ENCODE data around the gene HOXD9.

HOXD9 gene

DNA sequence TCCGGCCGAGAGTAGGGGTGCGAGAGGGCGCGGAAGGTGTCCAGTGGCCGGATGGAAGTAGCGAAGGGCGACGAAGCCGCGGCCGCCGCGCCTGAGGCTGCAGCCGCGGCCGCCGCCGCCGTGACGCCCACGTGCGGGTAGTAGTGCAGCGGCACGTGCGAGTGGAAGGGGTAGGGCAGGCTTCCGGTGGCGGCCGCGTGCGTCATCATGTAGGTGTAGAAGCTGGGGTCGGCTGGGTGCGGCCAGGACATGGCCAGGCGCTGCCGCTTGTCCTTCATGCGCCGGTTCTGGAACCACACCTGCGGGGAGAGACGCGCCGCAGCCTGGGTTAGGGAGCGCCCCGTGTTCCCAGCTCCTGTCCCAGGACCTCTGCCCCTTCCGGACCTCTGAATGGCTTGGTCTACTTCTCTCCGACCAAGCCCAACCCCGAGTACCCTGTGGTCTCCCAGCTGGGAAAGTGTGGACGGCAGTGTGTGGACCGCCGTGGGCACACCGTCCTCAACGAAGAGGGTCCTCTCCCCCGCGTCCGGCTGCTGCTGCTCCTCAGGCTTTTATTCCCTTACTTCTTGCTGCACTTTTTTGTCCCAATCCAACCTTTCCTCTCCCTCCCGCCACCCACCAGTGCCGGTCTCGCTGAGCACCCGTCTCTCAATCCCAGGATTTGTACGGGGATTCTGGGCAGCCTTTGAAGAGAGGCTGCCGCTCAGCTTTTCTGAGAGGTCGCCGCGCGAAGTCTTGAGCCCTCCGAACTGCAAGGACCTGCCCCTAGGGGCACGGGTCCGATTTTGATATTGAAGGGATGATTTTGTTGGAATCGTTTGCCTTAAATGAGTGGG is 41.8 kb upstream of the HOXD9 start:
- no peak overlapping the region for H3K27ac ChIP-seq (ENCODE audit: insufficient read depth, low read length, poor library complexity, severe bottlenecking)
- H3K4me3 ChIP-seq (ENCODE audit: insufficient read depth, low read depth, low read length, poor library complexity, severe bottlenecking) = no peak overlapping the region
- H3K27me3 ChIP-seq (replicated peaks; ENCODE audit: control insufficient read depth, insufficient read depth, low read length, poor library complexity, severe bottlenecking) = peaks cover 79% of the 10 kb centered on the region
- peaks cover 5% of the 10 kb centered on the region for H3K4me1 ChIP-seq (ENCODE audit: control insufficient read depth, insufficient read depth, low read length, poor library complexity, severe bottlenecking)
- H3K9me3 ChIP-seq (ENCODE audit: control insufficient read depth, low read length) = peaks cover 28% of the 10 kb centered on the region
- H3K36me3 ChIP-seq (ENCODE audit: control insufficient read depth, insufficient read depth, low read length) = no peaks in the 10 kb centered on the region
- DNase-seq = no peak

GRCh38 chr2:176081376-176081836 is 41.1 kb upstream of the HOXD9 start:
- H3K9me3 ChIP-seq (ENCODE audit: control insufficient read depth, low read length) = peaks cover 25% of the 10 kb centered on the region
- H3K4me3 ChIP-seq (ENCODE audit: insufficient read depth, low read depth, low read length, poor library complexity, severe bottlenecking) = no peak overlapping the region
- H3K27ac ChIP-seq (ENCODE audit: insufficient read depth, low read length, poor library complexity, severe bottlenecking) = no peak overlapping the region
- H3K27me3 ChIP-seq (replicated peaks; ENCODE audit: control insufficient read depth, insufficient read depth, low read length, poor library complexity, severe bottlenecking) = peaks cover 80% of the 10 kb centered on the region
- DNase-seq = no peak
- H3K4me1 ChIP-seq (ENCODE audit: control insufficient read depth, insufficient read depth, low read length, poor library complexity, severe bottlenecking) = peaks cover 5% of the 10 kb centered on the region
- H3K36me3 ChIP-seq (ENCODE audit: control insufficient read depth, insufficient read depth, low read length) = no peaks in the 10 kb centered on the region

GRCh38 chr2:176081837-176082524 is 40.5 kb upstream of the HOXD9 start:
- peaks cover 86% of the 10 kb centered on the region for H3K27me3 ChIP-seq (replicated peaks; ENCODE audit: control insufficient read depth, insufficient read depth, low read length, poor library complexity, severe bottlenecking)
- H3K4me1 ChIP-seq (ENCODE audit: control insufficient read depth, insufficient read depth, low read length, poor library complexity, severe bottlenecking) = peaks cover 5% of the 10 kb centered on the region
- no peak for DNase-seq
- H3K27ac ChIP-seq (ENCODE audit: insufficient read depth, low read length, poor library complexity, severe bottlenecking) = no peak overlapping the region
- no peaks in the 10 kb centered on the region for H3K36me3 ChIP-seq (ENCODE audit: control insufficient read depth, insufficient read depth, low read length)
- H3K4me3 ChIP-seq (ENCODE audit: insufficient read depth, low read depth, low read length, poor library complexity, severe bottlenecking) = no peak overlapping the region
- peaks cover 25% of the 10 kb centered on the region for H3K9me3 ChIP-seq (ENCODE audit: control insufficient read depth, low read length)

- H3K9me3 ChIP-seq (ENCODE audit: control insufficient read depth, low read length) = peaks cover 25% of the 10 kb centered on the region
- H3K36me3 ChIP-seq (ENCODE audit: control insufficient read depth, insufficient read depth, low read length) = no peaks in the 10 kb centered on the region
- peaks cover 86% of the 10 kb centered on the region for H3K27me3 ChIP-seq (replicated peaks; ENCODE audit: control insufficient read depth, insufficient read depth, low read length, poor library complexity, severe bottlenecking)
- H3K4me1 ChIP-seq (ENCODE audit: control insufficient read depth, insufficient read depth, low read length, poor library complexity, severe bottlenecking) = peaks cover 5% of the 10 kb centered on the region
- H3K4me3 ChIP-seq (ENCODE audit: insufficient read depth, low read depth, low read length, poor library complexity, severe bottlenecking) = no peak overlapping the region
- DNase-seq = no peak
- no peak overlapping the region for H3K27ac ChIP-seq (ENCODE audit: insufficient read depth, low read length, poor library complexity, severe bottlenecking)
These were observed 40.0 kb upstream of the HOXD9 start for GRCh38 chr2:176082525-176082823.

DNA sequence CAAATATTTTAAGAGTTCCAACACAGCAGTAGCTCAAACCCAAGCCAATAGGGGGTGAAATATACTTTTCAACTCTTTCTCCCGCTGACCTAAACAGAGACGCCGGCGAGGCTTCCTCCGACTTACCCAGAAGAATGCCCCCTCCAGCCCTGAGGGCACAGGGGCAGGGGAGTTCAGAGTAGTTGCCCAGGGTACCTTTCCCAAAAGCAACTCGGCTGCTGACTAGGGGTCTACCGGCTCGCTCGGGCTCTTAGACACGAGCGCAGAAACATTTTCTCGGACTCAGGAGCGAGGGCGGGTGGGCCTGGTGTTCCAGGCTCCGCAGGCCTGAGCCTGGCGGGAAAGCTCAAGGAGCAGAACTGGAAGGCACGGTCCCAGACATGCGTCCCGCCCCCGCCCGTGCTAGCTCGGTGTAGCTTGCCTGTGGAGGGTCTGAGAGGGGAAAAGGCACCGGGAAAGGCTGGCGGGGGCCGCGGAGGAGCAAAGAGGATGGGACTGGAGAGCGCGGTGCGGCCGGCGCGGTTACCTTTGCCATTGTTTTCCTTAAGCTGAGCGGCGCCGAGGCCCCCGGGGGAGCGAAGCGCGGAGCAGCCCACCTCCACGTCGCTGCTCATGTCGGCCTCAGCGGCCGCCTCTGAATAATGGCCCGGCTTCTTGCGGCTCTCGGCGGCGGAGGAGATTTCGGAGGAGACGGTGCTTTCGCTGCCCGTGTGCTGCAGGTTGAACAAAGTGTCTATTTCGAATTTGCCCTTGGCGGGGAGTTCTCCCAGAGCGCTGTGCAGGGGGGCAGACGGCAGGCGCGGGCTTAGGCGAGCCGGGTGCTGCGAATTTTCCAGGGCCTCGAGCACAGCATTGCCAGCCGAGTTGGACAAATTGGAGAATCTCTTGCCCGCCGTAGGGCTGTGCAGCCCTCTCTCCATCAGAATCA is 39.4 kb upstream of the HOXD9 start:
- Histone ChIP-seq H3K36me3 (ENCODE audit: control insufficient read depth, insufficient read depth, low read length) (no peaks in the 10 kb centered on the region), H3K4me3 (ENCODE audit: insufficient read depth, low read depth, low read length, poor library complexity, severe bottlenecking) (no peak overlapping the region), H3K9me3 (ENCODE audit: control insufficient read depth, low read length) (peaks cover 25% of the 10 kb centered on the region), H3K4me1 (ENCODE audit: control insufficient read depth, insufficient read depth, low read length, poor library complexity, severe bottlenecking) (peaks cover 5% of the 10 kb centered on the region), H3K27me3 (replicated peaks; ENCODE audit: control insufficient read depth, insufficient read depth, low read length, poor library complexity, severe bottlenecking) (peaks cover 90% of the 10 kb centered on the region), H3K27ac (ENCODE audit: insufficient read depth, low read length, poor library complexity, severe bottlenecking) (no peak overlapping the region)
- DNase-seq = no peak

DNA sequence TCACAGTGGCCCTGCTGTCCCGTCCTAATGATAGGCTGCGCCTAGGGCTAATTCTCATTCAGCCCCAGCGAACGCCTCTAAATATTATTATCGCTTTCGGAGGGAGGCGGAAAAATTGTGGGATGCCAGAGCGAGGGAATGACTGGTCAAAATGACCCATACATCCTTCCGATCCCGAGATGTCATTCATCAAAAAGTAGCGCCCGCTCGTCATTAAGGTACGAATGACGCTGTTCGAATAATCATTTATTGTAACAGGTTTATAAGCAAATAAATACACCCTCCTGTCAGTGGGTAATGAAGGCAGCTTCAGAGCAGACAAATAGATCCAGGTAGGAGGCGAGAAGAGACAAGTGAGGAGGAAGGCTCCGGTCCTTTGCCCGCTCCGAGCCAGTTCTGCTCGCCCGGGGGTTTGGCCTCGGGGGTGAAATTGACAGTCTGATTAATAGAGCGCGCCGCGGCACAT is 38.7 kb upstream of the HOXD9 start, which contains the start of gene EVX2:
Gene EVX2 (minus strand): TSS at position 167 of the 466 bp plus-strand sequence. CDS start 186 bp downstream, outside the sequence.
- peaks cover 25% of the 10 kb centered on the region for H3K9me3 ChIP-seq (ENCODE audit: control insufficient read depth, low read length)
- H3K4me1 ChIP-seq (ENCODE audit: control insufficient read depth, insufficient read depth, low read length, poor library complexity, severe bottlenecking) = peaks cover 5% of the 10 kb centered on the region

GRCh38 chr2:176084611-176085119 is 37.9 kb upstream of the HOXD9 start:
- Histone ChIP-seq H3K36me3 (ENCODE audit: control insufficient read depth, insufficient read depth, low read length) (no peaks in the 10 kb centered on the region), H3K4me3 (ENCODE audit: insufficient read depth, low read depth, low read length, poor library complexity, severe bottlenecking) (no peak overlapping the region), H3K9me3 (ENCODE audit: control insufficient read depth, low read length) (peaks cover 25% of the 10 kb centered on the region), H3K4me1 (ENCODE audit: control insufficient read depth, insufficient read depth, low read length, poor library complexity, severe bottlenecking) (no peaks in the 10 kb centered on the region), H3K27me3 (replicated peaks; ENCODE audit: control insufficient read depth, insufficient read depth, low read length, poor library complexity, severe bottlenecking) (peaks cover 92% of the 10 kb centered on the region), H3K27ac (ENCODE audit: insufficient read depth, low read length, poor library complexity, severe bottlenecking) (no peak overlapping the region)
- DNase-seq = no peak

More for the DNA sequence above, 38.7 kb upstream of the HOXD9 start, which contains the start of gene EVX2:
- Histone ChIP-seq H3K27ac (ENCODE audit: insufficient read depth, low read length, poor library complexity, severe bottlenecking) (no peak within 1 kb of the TSS), H3K36me3 (ENCODE audit: control insufficient read depth, insufficient read depth, low read length) (no peaks in the 10 kb centered on the region), H3K4me3 (ENCODE audit: insufficient read depth, low read depth, low read length, poor library complexity, severe bottlenecking) (no peak within 1 kb of the TSS), H3K27me3 (replicated peaks; ENCODE audit: control insufficient read depth, insufficient read depth, low read length, poor library complexity, severe bottlenecking) (peaks cover 92% of the 10 kb centered on the region)
- DNase-seq = no peak

- DNase-seq = no peak
- Histone ChIP-seq H3K27me3 (replicated peaks; ENCODE audit: control insufficient read depth, insufficient read depth, low read length, poor library complexity, severe bottlenecking) (peaks cover 94% of the 10 kb centered on the region), H3K27ac (ENCODE audit: insufficient read depth, low read length, poor library complexity, severe bottlenecking) (no peak overlapping the region), H3K36me3 (ENCODE audit: control insufficient read depth, insufficient read depth, low read length) (no peaks in the 10 kb centered on the region), H3K9me3 (ENCODE audit: control insufficient read depth, low read length) (peaks cover 25% of the 10 kb centered on the region), H3K4me1 (ENCODE audit: control insufficient read depth, insufficient read depth, low read length, poor library complexity, severe bottlenecking) (no peaks in the 10 kb centered on the region), H3K4me3 (ENCODE audit: insufficient read depth, low read depth, low read length, poor library complexity, severe bottlenecking) (no peak overlapping the region)
These were observed 37.3 kb upstream of the HOXD9 start for GRCh38 chr2:176085120-176085788.
